ENCODE results near the gene FRMPD4.

GRCh38 chrX:12360383-12360782 is 222.1 kb downstream of the FRMPD4 start:
- TF ChIP-seq CTCF (conservative IDR thresholded peaks at IDR 0.05 in 1 of 2, IDR thresholded peaks at IDR 0.05 in 1 of 2; ENCODE audit: low read depth in 1 of 2, low read length in 2 of 2) (no peak), EZH2 (IDR thresholded peaks at IDR 0.05; ENCODE audit: low read length, missing control alignments) (no peak)
